H54 (cell line): ENCODE measurements around the gene TENM3.

Experiments
- DNase-seq: peaks from one replicate; pipeline ENCODE4 v3.0.0; 2011; ENCODE audit warnings: low spot score, mixed read lengths; ENCODE audit not compliant: insufficient read length
- FAIRE-seq: peaks from 3 replicates; lab custom pipeline; 2011; peaks lifted over from hg19 to GRCh38; lab: Jason Lieb, UNC
- POLR2A ChIP-seq: IDR thresholded peaks from 2 replicates; pipeline ENCODE4 v1.6.1; 2011; ENCODE audit warnings: low read depth, mild to moderate bottlenecking, low read length

TENM3 gene

DNA sequence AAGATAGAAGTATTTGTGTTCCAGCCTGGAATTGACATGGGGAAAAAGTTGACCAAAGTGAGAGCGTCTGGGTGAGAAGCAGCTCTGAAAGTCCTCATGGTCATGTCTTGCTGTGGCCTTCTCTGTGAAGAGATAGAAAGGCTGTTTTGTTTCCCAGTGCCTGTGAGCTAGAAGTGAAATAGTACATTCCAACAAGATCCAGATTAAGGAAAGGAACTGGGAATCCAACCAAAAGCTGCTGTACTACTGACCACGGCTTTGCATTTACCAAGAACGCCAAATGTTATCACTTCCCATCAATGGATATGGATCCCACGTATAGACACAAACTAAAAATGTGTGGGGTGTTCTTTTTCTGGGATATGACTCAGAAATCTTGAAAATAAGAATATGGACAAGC lies 51.2 kb downstream of the TENM3 start:
- DNase-seq = no peak
- FAIRE-seq = no peak
- no peak for TF ChIP-seq POLR2A

DNA sequence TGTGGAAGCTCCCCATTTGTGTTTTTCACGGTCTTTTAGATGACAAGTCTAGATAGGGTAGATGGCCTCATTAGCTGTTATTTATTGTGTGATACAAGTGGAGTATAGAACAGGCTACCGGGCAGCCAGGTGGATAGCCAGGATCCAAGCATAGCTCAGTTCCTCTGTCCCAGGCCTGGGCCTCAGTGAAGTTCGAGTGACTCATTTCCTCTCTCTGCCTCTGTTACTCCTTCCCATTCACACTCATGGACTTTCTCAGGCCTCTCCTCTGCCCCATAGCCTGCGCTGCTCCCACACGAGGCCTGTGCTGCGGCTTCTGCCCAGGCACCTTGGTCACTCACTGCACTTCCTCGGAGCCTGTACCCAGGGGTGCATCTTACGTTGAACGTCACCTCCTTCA lies 54.5 kb downstream of the TENM3 start:
- peak; percentile 23 for DNase-seq
- FAIRE-seq = peak; percentile 53

GRCh38 chr4:182301736-182302135 lies 58.5 kb downstream of the TENM3 start:
- FAIRE-seq = no peak
- no peak for TF ChIP-seq POLR2A
- DNase-seq = no peak

More for the DNA sequence above, 54.5 kb downstream of the TENM3 start:
- no peak for TF ChIP-seq POLR2A

DNA sequence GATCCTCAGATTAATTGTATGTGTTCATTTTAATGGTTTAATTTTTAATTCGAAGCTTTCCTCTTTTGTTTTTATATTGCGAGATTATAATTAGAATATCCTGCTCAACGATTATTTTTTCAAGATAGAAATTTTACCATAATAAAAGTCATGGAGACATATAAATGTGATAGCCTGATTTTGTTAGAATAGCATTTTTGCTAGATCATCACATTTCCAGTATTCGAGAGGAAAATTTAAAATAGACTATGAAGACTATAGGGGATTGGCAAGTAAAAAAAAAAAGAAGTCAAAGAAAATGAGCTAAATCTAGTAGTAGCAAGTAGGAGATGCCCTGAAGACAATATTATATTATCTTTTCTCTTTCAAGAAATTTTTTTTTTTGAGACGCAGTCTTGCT lies 60.6 kb downstream of the TENM3 start:
- DNase-seq (no peak), FAIRE-seq (no peak)
- TF ChIP-seq POLR2A = no peak

GRCh38 chr4:182306792-182307507 lies 63.7 kb downstream of the TENM3 start:
- DNase-seq (no peak), FAIRE-seq (no peak)
- TF ChIP-seq POLR2A = no peak

DNA sequence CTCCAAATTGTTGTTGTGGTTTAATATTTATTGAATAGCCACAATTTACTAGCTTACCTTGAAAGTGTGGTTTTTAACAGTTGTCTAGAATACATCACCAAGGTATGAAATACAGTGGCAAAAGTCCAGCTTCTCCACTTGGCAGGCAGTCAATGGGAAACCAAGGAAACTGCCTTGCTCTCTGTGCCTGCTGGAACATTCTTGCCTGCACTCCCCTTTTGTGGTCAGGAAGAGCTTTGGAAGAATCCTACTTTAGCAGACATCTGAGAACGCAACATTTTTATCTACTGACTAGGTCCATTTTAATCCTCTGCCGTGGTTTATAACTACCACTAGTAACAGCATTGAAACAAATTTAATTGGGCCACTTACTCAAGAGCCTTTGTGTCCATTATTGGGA lies 64.5 kb downstream of the TENM3 start:
- DNase-seq (peak; percentile 26), FAIRE-seq (peak; percentile 79)
- no peak for TF ChIP-seq POLR2A

GRCh38 chr4:182309877-182310276 lies 66.7 kb downstream of the TENM3 start:
- DNase-seq (no peak), FAIRE-seq (no peak)
- no peak for TF ChIP-seq POLR2A

DNA sequence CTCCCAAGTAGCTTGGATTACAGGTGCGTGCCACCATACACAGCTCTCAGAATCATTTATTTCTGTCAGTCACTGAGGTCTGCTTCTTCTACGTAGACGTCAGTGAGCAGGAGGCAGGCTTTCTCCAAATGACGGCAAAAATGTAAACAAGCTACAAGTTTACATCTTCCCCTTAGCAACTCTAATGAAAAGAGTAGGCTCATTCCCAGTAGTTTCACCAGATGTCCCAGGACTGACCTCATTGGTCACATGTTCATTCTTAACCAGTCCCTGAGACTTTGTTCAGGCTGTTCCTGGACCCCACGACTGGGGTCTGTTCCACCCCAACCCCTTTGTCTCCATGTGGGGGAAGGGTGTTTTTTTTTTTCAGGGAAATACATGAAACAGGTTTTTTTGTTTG lies 67.1 kb downstream of the TENM3 start:
- DNase-seq (no peak), FAIRE-seq (no peak)
- no peak for TF ChIP-seq POLR2A

DNA sequence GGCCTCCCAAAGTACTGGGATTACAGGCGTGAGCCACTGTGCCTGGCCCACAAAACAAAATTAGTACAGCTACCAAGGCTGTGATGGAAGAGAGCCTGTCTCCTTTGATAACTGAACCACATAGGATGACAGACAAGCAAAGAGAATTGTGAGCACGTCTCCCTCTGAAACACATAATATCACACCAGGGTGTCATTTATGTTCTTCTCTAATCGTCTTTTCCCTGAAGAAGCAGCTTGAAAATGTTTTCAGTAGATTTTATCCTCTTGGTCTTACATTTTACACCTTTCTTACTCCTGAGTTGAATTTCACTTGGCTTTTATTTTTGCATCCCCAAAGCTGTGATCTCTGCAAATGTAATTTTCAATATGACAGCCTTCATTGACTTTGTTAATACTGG lies 67.8 kb downstream of the TENM3 start:
- FAIRE-seq (no peak), DNase-seq (no peak)
- TF ChIP-seq POLR2A = no peak

- DNase-seq = no peak
- no peak for TF ChIP-seq POLR2A
Measured at GRCh38 chr4:182314537-182314936, 71.3 kb downstream of the TENM3 start.

DNA sequence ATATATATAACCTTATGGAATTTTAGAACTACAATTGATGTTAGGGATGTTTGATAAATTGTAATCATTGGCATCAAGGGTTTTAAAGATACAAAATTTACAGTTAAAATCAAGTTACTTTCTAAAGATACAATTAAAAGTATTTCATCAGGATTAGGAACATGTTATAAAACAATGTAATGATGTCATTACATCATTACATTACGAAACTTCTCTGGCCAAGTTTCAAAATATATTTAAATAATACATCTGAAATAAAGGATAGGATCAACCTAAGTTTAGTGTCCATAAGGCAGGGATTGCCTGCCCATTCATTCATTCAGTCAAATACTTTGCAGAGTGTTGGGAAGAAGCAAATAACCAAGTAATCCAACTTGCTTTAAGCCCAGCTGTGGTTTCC lies 75.1 kb downstream of the TENM3 start:
- TF ChIP-seq POLR2A = no peak
- no peak for FAIRE-seq
- no peak for DNase-seq

More at GRCh38 chr4:182314537-182314936, 71.3 kb downstream of the TENM3 start:
- FAIRE-seq = no peak

DNA sequence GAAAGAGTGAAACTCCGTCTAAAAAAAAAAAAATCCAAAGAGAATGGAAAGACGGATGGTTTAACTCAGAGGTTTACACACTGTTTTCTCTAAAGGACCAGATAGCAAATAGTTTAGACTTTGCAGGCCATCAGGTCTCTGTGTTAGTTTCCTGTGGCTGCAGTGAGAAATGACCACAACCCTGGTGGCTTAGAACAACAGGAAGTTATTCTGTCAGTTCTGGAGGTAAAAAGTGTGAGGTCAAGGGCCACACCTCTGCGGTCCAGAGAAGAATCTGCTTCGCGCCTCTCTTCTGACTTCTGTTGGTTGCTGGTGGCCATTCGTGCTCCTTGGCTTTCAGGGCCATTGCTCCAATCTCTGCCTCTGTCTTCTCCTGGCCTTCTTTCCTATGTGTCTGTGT lies 76.9 kb downstream of the TENM3 start:
- DNase-seq (no peak), FAIRE-seq (no peak)
- TF ChIP-seq POLR2A = no peak

DNA sequence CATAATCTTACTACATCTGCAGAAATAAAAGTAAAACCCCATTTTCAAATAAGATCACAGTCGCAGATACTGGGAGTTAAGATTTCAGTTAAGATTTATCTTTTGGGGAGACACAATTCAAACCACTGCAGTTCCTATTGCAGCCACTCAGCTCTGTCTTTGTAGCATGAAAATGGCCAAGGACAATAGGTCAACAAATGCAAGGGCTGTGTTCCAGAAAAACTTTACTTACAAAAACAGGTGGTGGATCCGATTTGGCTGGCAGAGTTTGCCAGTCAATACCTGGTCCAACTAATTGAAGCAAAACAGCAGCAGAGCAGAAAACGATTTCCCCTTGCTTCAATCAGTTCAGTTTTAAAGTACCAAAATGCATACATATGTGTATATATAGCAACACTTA lies 77.4 kb downstream of the TENM3 start:
- no peak for FAIRE-seq
- TF ChIP-seq POLR2A = no peak
- no peak for DNase-seq

DNA sequence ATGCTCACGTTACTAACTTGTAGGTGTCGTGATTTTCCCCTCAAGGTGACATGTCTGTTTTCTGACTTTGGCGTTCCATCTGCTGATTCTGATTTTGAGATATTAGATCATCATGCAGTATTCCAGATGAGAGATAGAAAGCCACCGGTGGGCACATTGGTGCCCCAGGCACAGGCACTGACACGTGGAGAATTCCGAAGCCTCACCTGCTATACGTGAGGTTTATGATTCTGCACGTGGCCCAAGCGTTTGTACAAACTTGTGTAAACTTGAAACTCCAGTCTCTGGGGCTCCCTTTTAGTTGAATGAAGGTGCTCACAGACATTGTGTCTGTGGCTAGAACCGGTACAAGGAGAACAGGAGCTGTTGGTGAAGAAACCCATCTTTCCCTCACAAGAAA lies 81.1 kb downstream of the TENM3 start:
- no peak for DNase-seq
- FAIRE-seq = no peak
- TF ChIP-seq POLR2A = no peak

DNA sequence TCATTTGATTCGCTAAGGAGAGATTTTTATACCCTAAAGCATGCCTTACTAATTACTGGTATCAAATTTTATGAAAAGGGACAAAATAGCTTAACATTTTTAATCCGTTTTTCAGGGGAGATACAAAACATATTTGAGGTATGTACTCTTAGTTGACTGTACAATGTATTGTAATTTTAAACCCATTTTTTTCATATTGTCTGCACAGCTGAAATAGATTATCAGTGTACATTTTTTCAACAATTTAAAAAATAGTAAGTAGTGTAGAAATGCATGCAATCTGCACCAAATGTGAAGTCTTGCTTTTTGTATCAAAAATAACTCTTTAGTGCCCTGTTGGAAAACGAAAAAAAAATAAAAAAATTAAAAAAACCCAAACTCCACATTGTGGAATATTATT lies 82.2 kb downstream of the TENM3 start:
- FAIRE-seq = no peak
- no peak for TF ChIP-seq POLR2A
- DNase-seq = no peak
